ENCODE data around the gene ZNF71.

ZNF71 gene
- total RNA-seq = 9.6 reads per million, percentile 31 among the genes with 10 or more reads in this experiment

DNA sequence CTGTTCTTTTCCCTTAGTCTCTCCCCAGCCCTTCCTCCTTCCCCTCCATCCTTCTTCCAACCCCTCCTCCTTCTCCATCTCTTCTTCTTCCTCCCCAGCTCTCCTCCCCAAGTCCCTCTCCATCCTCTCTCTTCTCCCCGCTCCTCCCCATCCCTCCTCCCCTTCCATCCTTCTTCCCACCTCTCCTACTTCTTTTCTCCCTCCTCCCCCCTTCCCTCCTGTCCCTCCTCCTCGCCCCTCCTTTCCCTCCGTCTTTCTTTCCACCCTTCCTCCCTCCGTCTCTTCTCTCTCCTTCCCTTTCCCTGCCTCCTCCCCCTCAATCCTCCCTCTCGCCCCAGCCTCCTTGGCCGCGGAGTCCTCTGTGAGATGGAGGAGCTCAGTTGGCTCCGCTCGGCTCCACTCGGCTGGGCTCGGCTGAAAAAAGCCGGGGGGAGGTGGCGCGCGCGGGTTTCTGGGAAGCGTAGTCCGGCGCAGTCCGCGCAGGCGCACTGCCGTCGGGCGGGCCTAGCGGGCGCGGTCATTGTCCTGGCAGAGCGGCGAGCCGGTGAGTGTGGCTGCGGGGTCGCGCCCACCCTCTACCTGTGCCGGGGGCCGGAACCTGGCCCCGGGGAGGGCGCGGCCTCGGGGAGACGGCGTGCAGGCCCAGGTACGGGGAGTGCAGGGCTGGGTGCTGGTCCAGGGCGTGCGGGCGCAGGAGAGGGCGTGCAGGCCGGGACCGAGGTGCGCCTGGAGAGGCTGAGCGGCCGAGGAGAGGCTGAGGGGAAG lies at the start of gene ZNF71:
TSS of gene ZNF71 (plus strand) at position 520 of the 765 bp plus-strand sequence. CDS start 6,257 bp downstream, outside the sequence.
- peak; percentile 73 for DNase-seq

DNA sequence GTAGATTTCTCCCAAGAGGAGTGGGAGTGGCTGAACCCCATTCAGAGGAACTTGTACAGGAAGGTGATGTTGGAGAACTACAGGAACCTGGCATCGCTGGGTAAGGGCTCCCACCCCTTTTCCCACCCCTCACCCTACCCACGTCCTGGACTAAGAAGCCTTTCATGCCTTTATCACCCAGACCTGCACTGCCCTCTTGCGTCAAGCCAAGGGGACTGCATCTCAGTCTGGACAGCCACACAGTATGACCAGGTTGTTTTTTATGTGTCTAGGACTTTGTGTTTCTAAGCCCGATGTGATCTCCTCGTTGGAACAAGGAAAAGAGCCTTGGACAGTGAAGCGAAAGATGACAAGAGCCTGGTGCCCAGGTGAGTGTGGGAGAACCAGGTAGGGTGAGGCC lies 47.6 kb upstream of the ZNF71 start:
- DNase-seq = no peak

DNA sequence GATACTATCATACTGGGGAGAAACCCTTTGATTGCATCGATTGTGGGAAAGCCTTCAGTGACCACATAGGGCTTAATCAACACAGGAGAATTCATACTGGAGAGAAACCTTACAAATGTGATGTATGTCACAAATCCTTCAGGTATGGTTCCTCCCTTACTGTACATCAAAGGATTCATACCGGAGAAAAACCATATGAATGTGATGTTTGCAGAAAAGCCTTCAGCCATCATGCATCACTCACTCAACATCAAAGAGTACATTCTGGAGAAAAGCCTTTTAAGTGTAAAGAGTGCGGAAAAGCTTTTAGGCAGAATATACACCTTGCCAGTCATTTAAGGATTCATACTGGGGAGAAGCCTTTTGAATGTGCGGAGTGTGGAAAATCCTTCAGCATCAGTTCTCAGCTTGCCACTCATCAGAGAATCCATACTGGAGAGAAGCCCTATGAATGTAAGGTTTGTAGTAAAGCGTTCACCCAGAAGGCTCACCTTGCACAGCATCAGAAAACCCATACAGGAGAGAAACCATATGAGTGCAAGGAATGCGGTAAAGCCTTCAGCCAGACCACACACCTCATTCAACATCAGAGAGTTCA lies 40.7 kb upstream of the ZNF71 start:
- no peak for DNase-seq

DNA sequence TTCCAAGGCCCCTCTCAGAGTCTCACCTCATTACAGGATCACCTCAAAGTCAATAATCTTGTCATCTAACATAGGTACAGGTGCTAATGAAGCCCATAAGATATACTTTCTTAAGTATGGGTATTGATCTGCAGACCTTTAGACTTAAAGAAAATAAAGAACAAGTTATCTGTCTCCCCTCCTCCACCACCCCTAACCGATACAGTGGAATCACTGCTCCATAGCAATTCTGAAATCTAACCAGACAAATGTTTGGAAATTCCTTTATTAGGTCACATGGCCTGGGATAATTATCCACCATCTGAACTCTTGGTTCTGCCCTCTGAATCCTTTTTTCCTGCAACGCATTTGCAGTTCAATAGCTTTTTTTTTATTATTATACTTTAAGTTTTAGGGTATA lies 32.3 kb upstream of the ZNF71 start:
- DNase-seq = no peak

DNA sequence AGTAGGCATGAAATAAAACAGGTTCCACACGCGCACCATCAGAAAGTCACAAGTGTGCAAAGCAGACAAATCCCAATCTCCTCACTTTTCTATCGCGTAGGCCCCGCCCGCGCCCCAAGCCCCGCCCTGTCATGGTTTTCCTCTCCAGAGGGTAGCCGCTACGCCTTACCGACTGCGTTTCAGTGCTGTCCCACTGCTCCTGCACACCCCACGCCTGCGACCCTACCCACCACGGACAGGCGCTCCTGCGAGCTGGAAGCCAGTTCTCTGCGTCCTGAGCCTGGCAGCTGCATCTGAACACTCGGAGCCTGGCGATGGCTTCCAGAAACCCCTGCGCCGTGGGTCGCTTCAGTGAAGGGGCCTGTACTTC lies 28.2 kb upstream of the ZNF71 start:
- no peak for DNase-seq

DNA sequence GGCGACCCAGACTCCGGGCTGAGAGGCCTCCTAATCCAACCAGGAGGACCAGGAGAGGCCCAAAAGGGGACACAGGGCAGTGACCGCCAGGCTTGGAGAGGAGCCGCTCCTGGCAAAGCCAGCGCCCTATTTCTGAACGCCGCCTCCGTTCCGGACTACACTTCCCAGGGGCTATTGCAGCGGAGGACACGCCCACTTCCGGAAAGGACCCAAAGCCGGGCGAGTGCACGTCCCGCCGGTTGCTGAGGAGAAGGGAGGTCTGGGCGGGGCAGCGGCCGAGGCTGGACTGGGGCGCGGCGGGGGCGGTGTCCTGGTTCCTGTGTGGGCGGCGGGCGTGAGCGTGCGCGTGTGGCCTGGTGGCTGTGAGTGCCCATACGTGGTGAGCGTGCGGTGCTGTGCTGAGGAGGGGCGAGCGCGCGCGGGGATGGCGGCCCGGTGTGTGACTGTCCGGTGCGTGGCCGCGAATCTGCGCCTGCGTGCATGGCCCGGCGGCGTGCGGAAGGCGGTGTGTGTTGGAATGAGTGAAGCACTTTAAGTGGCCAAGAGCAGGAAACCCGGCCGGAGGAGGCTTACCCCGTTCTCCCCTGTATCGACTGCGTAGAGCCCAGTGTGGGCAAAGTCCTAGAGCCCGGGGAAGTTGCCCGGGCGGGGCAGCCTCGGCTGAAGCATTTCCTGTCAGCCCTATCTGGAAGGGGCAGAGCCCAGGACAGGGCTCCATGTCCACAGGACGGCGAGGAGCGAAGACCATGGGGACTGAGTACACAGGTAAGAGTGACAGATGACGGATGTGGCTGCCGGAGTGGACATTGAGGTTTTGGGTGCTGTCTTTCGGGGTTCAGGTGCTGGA lies 27.6 kb upstream of the ZNF71 start, which contains the start of gene ZNF470:
TSS of gene ZNF470 (plus strand) at position 195 of the 847 bp plus-strand sequence. CDS start 2,844 bp downstream, outside the sequence.
- DNase-seq = peak; percentile 79

DNA sequence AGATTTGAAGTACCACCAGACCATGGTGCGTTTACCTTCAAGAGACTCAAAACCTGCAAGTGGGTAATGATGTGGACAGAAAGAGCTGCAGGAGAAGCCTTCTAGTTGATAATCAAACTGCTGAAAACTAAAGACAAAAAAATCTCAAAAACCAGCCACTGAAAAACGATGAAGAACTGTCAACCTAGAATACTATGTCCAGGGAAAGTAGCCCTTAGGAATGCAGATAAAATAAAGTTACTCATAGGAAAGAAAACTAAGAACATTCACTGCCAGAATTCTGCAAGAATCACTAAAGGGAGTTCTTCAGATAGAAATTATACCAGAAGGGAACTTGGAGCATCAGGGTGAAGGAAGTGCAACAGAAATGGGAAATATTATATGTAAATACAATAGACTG lies 22.5 kb upstream of the ZNF71 start:
- DNase-seq = no peak

DNA sequence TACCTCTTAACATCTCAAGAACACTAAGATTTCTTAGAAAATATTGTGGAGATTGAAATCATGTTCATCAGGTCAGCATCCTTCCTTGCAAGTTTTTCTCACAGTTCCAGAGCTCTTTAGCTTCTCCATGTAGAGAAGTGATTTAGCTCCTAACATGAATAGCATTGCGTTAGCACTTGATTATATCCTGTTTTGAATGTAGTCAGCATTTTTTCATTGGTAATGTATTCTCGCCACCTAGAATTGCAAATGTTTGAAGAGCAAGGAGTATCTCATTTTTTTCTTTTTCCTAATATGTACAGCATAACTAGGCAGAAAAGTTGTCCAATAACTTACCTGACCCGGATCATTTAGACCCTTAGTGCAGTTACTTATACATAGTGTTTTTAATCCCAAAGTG lies 21.2 kb upstream of the ZNF71 start:
- no peak for DNase-seq

DNA sequence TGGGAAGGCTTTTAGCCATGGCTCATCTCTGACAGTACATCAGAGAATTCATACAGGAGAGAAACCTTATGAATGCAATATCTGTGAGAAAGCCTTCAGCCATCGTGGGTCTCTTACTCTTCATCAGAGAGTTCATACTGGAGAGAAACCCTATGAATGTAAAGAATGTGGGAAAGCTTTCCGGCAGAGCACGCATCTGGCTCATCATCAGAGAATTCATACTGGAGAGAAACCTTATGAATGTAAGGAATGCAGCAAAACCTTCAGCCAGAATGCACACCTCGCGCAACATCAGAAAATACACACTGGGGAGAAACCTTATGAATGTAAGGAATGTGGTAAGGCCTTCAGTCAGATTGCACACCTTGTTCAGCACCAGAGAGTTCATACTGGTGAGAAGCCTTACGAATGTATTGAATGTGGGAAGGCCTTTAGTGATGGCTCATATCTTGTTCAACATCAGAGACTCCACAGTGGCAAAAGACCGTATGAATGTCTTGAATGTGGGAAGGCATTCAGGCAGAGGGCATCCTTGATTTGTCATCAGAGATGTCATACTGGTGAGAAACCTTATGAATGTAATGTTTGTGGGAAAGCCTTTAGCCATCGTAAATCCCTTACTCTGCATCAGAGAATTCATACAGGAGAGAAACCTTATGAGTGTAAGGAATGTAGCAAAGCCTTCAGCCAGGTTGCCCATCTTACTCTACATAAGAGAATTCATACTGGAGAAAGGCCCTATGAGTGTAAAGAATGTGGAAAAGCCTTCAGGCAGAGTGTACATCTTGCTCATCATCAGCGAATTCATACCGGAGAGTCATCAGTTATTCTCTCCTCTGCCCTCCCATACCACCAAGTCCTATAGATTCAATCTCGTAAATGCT lies 17.1 kb upstream of the ZNF71 start:
- DNase-seq = no peak

DNA sequence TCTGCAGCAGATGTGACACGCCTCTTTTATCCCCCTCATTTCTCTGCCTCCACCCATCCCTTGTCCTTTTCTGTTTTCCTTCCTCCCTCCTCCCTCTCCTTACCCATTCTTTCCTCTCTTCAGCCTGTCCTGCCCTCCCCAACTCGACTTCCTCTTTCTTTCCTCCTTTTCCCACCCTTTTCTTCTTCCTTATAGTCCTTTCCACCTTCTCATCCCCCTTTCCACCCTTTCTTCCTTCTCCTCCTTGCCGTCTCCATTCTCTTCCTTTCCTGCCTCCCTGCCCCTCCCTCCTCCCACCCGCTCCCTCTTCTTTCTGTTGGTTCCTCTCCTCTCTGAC lies 688 bp upstream of the ZNF71 start:
- DNase-seq = no peak

DNA sequence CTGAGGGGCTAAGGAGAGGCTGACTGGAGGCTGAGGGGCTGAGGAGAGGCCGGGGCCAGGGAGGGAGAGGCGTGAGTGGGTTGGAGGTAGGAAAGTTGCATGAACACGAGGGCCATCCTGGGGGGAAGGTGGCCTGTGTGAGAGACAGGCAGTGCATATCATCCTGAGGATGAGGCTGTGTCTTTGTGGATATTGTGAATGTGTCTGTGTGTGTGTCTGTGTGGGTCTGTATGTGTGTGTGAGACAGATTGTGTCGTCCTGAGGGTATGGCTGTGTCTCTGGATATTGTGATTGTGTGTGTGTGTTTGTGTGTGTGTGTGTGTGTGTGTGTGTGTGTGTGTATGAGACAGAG lies 422 bp downstream of the ZNF71 start:
- DNase-seq = no peak

DNA sequence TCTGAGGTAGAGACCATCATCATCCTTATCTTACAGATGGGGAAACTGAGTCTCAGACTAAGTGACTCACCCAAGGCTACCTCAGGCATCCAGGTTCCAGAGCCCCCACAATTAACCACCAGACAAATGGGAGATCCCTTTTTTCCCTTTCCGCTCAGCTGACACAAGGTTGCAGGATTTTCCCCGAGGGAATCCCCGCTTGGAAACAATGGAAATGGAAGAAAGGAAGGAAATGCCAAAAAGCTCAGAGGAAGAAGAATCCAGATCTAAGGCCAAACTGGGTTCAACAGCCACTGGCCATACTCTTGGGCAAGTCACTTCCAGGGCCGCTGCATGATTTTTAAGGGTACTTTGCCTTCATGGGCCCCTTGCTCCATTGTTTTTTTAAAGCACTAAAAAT lies 1.6 kb downstream of the ZNF71 start:
- DNase-seq = no peak

DNA sequence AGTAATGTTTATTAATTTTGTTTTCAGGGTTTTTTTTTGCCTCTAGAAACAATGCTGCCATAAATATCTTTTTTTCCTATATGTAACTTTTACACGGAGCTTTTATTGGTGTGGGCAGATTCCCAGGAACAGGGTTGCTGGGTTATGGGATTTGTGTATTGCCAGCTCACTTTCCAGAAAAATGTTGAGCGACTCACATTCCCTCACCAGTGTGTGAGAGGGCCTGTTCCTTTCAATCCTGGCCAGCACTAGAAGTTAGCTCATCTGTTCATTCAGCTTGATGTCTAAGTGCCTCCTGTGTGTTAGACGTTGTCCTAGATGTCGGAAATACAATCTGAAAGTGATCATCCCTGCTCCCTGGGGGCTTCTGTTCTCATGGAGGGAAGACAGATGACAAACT lies 2.6 kb downstream of the ZNF71 start:
- DNase-seq = no peak

DNA sequence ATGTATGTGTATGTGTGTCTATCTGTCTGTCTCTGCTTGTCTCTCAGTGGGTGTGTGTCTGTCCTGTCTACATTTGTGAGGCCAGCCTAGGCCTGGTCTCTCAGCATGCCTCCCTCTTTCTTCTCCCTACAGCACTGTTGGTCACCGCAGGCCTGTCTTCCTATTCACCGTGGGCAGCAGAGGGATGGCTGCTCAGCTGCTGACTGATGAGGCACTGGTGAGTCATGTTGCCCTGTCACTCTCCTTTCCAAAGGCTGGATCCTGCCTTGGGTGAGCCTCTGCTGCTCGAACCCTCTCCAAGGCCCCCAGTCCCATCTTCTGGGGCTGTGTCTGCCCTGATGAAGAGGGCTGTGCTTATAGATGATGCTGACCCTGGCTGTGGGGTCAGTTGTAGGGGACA lies 6.3 kb downstream of the ZNF71 start:
- DNase-seq = no peak

DNA sequence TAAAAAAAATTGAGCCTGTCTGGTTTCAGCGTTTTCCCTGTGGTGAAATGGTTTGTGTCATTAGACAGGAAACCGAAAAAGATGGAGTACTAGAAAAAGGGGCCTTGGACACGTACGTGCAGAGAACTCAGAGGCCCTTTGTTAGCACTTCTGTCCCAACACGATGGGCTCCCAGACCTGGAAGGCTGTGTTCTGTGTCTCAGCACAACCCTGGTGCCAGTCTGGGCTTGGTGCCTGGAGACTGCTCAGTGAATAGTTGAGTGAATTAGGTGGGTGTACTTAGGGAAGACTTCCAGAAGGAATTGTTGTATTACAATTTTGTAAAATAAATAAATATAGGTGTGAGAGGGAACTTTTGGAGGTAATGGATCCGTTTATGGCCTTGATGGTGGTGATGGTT lies 8.7 kb downstream of the ZNF71 start:
- no peak for DNase-seq

DNA sequence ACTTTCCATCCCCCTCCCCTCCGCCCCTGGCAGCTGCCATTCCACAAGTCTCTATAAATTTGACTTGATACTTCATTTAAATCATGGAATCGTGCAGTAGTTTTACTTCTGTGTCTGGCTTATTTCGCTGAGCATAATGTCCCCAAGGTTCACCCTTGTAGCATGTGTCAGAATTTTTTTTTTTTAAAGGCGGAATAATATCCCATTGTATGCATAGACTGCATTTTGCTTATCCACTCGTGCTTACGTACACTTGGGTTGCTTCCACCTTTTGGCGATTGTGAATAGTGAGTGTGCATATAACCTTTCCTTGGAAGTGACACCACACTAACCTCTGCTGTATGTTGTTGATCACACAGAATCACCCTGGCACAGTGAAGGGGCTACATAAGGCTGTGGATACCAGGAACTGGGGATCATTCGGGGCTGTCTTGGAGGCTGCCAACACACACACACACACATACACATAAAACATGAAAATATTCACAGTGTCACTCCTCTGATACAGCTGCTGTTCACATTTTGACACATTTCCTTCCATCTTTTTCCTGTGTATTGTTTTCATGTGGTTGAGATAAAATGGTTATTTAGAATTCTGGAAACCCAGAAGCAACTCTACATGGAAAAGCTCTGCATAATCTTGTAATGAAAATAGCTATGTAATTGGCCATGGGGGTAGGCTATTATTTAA lies 13.3 kb downstream of the ZNF71 start:
- no peak for DNase-seq

DNA sequence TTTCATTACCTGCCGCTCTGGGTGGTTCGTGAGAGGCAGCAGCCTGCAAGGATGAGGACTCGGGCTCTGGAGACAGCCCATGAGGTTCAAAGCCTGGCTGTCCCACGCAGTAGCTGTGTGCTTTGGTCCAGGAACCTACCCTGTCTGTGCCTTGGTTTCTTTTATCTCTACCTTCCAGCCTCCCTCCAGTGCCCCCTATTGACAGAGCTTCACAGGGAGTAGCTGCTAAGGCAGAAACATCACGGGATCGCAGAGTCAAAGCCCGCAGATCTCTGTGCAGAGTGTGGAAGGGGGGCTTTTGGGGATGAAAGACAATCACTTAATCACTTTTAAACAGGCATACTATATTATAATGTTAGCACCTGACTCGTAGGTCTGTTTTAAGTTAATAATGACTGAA lies 16.2 kb downstream of the ZNF71 start:
- no peak for DNase-seq

DNA sequence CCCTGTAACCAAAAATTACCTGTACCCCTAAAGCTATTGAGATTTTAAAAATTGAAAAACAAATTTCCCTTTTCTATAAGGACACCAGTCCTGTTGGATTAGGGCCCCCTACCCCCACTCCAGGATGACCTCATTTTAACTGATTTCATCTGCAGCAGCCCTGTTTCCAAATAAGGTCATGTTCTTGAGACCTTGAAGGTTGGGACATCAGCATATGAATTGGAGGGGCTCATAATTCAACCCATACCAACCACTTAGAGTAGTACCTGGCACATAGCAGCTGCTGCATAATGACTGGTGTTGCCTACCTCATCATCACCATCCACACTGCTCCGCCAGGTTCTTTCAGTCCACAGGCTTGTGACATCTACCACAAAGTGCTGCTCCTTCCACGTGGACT lies 17.6 kb downstream of the ZNF71 start:
- no peak for DNase-seq

DNA sequence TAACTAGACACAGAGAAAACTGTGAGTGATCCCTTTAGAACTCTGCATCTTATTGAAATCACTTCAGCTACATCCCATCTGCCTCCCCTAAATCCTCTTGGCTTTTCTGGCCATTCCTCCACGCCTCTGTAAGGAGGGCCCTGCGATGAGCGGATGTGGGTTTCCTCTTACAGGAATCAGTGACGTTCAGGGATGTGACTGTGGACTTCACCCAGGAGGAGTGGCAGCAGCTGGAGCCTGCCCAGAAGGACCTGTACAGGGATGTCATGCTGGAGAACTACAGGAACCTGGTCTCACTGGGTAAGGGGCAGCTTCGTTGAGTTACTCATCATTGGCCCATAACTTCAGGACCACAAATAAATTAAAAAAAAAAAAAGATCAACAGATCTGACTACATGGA lies 18.5 kb downstream of the ZNF71 start:
- DNase-seq = no peak

DNA sequence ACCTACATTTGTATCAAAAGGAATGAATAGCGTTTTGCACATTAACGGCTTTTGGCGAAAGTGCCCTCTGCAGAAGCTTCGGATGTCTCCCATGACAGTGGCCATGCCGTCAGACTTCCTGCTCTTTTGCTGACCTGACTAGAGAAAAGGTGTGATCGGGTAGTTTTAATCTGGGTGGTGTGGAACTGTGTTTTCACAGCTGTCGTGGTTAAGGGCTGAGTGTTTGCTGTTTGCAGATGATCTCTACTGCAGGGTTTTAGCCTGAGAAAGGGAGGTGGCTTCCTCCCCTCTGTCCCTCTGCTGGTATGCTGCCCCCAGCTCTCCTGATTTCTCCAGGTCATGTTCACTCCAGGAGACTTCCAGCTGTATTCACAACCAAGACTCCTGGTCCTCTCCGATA lies 22.4 kb downstream of the ZNF71 start:
- no peak for DNase-seq

DNA sequence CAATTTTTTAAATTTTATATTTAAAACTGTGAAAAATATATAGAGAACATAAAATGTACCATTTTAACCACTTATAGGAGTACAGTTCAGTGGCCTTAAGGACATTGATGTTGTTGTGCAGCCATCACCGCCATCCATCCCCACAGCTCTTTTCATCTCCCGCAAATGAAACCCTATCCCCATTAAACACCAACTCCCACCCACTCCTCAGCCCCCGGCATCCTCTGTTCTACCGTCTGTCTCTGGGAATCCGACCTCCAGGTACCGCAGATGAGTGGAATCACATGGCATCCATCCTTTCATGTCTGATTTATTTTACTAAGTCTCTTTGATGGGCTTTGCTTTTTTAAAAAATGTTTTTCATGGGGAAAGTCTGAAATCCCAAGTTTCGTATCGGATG lies 24.0 kb downstream of the ZNF71 start:
- no peak for DNase-seq

DNA sequence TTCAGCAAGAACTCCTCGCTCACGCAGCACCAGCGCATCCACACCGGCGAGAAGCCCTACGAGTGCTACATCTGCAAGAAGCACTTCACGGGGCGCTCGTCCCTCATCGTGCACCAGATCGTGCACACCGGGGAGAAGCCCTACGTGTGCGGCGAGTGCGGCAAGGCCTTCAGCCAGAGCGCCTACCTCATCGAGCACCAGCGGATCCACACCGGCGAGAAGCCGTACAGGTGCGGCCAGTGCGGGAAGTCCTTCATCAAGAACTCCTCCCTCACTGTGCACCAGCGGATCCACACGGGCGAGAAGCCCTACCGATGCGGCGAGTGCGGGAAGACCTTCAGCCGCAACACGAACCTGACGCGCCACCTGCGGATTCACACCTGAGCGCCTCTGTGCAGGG lies 27.3 kb downstream of the ZNF71 start:
- DNase-seq = no peak
